GM19238 (cell line): ENCODE measurements around the gene DAPK1.
"Not testable (repeated sequence)": the region's sequence is repeated elsewhere in the genome, so short reads cannot be mapped to it uniquely, and the experiment has no call there.

Experiments
- DNase-seq: peaks from one replicate; pipeline ENCODE4 v3.0.0; 2011; ENCODE audit warnings: low spot score; ENCODE audit not compliant: insufficient read length

The DAPK1 gene

DNA sequence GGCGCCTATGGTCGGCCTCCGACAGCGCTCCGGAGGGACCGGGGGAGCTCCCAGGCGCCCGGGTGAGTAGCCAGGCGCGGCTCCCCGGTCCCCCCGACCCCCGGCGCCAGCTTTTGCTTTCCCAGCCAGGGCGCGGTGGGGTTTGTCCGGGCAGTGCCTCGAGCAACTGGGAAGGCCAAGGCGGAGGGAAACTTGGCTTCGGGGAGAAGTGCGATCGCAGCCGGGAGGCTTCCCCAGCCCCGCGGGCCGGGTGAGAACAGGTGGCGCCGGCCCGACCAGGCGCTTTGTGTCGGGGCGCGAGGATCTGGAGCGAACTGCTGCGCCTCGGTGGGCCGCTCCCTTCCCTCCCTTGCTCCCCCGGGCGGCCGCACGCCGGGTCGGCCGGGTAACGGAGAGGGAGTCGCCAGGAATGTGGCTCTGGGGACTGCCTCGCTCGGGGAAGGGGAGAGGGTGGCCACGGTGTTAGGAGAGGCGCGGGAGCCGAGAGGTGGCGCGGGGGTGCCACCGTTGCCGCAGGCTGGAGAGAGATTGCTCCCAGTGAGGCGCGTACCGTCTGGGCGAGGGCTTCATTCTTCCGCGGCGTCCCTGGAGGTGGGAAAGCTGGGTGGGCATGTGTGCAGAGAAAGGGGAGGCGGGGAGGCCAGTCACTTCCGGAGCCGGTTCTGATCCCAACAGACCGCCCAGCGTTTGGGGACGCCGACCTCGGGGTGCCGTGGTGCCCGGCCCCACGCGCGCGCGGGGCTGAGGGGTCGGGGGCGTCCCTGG lies 561 bp downstream of the DAPK1 start:
- DNase-seq: peak; percentile 27

DNA sequence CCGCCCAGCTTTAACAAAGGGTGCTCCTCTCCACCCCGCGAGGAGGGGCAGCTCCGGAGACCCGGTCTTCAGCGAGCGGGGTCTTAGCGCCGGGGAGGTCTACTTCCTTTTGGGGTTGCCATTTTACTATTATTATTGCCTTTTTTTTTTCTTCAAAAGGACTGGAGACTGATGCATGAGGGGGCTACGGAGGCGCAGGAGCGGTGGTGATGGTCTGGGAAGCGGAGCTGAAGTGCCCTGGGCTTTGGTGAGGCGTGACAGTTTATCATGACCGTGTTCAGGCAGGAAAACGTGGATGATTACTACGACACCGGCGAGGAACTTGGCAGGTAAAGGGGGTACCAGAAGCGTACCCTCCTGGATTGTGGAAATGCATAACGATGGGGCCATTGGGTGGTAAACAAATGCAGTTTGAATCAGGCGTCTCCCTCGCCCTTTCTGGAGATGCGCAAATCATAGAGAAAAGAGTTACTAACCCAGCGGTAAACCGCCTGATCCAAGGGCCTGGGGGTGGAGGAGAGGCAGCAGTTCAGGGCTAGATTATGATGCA lies 1.2 kb downstream of the DAPK1 start:
- DNase-seq: no peak

DNA sequence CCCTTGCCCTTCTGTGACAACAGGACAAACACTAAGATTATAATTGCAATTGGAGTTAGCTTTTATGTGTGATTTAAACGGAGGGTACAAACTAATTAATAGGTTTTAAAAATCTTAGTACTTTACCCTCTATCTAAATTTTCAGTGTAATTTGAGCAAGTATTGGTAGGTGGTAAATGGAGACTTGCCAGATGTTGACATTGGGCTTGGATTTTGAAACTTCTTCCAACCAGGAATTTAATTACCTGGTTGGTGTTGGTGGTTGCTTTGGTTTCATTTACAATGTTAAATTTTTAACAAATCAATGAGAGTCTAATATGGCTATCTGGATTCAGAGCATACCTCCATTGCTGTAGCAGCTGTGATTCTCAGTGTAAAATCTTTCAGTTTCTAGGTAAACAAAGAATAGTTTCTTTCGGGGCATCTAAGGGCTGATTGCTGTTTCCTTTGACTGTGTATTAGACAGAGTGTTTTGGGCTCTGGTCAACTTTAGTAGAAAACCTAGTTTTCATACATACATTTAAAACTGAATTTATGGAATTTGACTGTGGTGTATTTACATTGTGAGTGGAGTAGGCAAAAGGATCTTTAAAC lies 1.9 kb downstream of the DAPK1 start:
- DNase-seq: no peak

DNA sequence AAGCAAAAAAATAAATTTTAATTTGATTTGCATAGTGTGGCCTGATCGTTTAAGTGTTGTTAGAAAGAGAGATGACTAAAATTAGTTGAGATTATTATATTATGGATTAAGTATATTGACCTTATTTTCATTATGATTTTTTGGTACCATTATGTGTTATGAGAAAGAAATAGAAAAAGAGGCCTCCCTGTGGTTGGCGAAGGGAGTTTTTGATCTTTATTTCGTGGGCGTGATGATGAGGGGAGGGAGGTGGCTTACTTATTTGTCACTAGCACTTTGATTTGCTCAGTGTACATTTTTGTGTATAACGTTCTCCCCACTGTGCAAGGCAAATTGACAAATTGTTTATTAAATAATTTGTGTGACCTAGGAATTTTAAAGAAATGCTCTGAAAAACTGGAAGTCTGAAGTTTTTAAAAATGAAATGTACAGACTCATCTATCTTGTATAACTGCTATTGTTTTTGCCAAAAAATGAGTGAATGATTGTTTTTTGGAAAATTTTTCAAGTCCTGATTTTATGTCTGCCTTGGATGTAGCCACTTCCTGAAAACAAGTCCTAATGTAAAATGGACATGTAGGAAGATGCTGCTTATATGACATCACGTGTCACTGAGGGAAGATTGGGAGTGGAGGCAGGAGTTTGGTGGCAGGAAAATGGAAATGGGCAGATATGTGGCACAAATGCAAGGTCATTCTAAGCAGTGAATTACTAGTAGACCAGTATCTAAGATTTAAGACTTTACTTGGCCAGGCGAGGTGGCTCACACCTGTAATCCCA lies 3.0 kb downstream of the DAPK1 start:
- no peak for DNase-seq

DNA sequence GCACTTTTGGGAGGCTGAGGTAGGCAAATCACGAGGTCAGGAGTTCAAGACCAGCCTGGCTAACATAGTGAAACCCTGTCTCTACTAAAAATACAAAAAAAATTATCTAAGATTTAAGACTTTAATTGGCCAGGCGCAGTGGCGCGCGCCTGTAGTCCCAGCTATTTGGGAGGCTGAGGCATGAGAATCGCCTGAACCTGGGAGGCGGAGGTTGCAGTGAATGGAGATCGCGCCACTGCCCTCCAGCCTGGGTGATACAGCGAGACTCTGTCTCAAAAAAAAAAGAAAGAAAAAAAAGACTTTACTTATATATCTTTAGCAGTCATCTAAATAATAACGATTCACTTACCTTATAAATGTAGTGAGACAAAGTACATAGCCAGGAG lies 3.6 kb downstream of the DAPK1 start:
- not testable (repeated sequence) for DNase-seq

DNA sequence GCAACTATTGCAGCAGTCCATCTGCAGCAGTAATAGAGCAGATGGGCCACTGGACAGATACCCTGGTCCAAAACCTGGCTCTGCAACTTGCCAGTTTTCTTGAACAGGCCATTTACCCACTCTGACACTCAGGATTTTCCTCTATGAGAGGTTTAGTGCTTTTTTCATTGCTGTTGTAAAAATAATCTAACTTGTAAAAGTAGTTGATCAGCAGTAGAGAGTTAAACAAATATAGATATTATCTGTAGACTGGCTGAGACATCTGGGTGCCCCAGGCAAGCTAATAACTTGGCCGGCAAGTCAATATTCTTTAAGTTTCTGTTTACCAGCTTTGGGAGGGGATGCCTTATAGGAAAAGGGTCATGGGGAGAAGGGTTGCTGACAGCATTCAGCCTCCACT lies 4.1 kb downstream of the DAPK1 start:
- no peak for DNase-seq

DNA sequence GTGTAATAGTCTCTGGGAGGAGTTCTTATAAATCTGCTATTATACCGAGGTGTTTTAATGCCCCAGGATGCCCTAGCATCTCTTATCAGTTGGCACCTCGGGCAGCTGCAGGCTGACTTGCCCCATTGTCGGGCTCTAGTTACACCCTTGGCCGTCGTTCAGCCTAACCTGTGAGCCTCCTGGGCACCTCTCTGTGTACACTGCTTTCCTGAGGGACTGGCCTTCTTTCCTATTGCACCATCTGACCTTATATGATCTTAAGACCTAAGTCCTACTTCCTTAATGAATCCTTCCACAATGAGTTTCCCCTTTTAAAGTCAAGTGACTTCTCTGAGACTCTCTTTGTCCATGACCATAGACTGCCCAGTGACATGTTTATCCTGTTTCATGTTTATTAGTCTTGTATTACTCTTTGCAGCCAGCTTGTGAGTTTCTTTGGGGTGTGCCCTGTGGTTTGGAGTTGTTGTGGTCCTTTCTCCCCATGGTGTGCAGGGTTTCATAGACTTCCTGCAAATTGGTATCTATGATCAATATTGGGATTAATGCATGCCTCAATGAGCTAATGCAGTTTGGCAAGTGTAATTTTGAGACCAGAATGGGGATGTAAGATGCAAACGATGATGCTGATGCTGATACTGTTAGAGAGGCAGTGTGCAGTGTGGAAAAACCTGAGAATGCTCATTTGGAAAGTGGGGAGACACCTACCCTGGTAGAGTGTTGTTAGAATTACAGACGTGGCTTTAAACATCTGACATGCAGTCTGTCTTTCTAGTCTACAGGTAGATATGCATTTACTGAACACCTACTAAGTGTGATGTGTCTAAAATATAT lies 4.9 kb downstream of the DAPK1 start:
- DNase-seq: no peak

DNA sequence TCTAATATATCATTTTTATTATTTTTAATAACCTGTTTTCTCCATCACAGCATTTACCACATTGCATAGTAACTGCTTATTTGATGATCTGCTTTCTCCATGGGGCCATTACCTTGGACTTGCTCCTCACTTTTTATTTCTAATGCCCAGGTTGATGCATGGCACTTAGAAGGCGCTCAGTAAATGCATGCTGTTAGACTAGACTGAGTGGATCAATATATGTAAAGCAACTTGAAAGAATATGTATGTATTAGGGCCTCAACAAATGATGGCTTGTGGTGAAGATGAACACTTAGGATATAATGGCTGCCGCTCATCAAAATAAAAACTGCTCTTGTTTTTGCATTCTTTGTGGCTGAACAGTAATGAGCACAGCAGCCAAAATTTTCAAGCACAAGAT lies 5.8 kb downstream of the DAPK1 start:
- DNase-seq: no peak

DNA sequence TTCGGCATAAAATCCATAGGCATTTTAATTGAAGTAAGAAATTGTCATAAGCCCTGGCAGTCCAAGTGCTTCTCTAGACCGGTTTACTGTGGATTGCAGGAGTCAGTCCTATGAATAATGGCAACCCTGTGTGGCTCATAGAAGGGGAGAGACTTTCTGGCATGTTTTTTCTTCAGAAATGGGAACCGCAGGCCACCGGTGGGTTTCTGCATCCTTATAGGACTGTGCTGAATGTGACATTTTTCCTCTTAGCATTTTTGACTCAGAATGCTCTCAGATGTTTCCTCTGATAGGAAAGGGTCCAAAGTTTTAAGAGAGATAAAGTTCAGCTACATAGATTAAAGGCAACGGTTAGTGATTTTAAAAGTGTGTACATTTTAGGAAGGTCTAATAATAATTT lies 6.3 kb downstream of the DAPK1 start:
- no peak for DNase-seq

DNA sequence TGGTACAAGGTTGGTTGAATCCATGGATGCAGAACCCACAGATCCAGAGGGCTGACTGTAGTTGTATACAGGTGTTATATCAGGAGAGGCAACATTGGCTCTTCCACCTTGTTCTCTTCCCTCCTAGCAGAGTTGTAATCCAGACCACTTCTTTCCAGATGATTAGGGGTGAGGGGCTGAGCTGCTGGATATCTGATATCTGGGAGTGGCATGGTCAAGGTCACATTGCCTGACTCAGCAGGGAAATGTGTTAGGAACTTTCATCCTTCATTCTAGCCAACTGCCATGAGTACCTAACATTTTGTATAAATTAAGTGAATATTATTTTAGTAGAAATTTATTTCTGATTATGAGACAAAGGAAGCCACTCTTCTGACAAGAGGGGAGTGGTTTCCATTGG lies 7.3 kb downstream of the DAPK1 start:
- DNase-seq: no peak

DNA sequence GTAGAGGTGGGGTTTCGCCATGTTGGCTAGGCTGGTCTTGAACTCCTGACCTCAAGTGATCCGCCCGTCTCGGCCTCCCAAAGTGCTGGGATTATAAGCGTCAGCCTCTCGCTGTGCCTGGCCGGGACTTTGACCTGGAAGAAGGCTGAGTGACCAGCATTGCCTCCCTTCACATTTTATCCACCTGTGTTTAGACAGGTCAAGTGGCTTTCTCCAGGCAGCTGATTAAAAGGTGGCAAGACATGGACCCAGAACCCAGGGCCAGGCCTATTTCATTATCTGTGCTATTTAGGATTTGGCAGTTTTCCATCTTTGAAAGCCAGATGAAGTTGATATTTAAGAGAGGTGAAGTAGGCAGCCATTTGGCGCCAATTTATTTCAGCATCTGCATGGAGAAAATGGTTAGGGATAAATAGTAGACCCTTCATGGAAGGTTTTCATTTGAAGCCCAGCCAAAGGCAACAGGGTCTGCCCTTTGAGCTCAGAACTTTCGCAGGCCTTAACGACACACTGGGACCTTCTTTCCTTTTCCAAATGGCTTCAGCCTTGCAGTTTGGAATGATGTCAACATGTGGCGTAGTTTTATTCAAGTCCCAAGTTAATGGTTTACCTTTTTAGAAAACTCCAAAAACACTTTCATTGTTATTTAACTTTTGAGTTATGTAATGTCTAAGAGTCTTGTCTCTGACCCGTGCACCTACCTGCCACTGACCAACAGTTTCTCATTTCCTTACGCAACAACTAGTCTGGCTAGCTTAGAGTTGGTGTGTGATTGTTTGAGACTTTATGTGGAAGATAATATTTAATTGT lies 8.4 kb downstream of the DAPK1 start:
- no peak for DNase-seq

DNA sequence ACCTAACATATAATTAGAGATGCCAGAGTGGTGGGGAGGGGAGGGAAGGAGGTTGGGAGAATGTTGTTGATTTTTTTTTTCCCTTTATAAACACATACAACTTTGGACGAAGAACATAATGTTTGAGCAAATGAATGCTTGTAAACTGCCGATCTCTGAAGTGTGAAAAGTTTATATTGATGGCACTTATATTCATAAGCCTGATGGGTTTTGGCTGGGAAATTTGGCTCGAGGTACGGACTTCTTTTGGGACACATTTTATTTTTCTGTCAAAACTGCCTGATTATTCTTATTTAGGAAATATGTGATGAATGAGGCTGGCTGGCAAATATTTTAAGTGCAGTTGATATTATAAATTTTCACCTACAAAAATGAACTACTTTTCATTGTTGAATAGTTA lies 9.9 kb downstream of the DAPK1 start:
- no peak for DNase-seq

DNA sequence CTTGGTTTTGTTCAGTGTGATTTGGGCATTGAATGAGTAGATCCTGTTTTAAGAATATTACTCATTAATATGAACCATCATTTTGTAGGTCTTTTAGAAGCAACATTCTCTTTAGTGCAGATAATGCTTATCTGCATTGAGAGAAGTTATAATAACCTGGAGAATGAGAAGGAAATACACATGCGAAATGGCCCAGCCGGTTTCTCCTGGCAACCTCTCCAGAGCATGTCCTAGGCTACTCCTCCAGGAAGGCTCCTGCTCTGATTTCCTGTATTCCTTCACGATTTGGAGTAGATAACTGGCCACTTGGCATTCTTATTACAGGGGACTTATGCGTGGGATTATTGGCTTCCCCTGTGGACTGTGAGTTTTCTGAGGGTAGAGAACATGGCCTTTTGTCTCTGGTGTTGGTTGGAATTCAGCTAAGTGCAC lies 12.6 kb downstream of the DAPK1 start:
- no peak for DNase-seq

DNA sequence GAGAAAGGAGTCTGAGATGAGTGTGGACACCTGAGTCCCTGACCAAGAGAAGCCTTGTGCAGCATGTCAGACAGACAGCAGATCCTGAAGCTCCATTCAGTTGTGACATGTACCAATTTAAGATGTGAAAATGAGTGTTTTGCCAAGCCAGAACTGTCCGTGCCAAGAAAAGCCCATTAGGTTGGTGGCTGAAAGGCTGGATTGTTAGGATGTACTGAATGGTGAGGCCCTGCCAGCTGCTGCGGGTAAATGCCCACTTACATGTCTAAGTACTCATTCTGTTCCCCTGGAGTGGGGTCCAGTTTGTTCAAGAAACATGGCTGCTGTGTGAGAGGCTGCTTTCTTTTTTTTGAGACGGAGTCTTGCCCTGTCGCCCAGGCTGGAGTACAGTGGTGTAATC lies 14.6 kb downstream of the DAPK1 start:
- DNase-seq: no peak

DNA sequence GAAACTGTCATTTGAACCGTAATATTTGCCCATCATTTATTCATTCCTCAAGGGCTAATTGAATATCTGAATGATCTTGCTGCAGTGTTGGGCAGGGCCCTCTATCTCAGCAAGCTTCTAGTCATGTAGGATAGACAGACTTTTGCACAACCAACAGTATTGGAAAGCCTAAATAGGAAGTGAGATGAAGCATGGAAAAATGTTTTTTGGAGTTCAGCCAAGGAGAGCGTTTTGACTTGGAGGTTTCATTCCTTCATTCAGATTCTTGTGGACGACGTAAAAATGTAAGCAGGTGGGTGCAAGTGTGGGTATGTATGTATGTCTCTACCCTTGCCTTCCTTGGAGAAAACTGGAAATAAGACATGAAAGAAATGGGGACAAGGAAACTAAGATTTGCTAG lies 15.5 kb downstream of the DAPK1 start:
- no peak for DNase-seq

DNA sequence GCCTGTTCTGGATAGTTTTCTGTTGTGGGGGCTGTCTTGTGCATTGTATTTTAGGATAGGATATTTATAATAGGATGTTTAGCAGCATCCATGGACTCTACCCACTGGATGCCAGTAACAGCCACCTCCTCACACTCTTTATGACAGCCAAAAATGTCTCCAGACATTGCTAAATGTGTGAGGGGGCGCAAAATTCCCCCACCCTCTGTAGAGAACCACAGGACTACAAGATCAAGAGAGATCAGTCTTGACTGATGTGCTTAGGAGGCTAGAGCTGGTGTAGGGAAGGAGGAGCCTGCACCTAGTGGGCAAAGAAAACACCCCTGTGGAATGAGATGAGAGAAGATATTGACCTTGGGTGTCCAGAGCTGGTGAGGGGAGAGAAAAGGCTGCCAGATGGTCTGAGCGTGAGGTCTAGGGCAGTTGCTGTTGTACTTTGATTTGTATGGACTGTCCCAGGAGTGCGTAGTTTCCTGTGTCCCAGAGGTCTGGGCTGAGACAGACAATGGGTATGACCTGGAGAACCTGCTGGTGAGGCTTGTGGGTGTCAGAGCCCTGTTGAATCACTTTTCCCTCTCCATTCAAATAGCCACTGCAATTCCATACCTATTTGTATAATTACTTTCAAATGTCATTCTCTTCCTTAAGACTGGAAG lies 16.3 kb downstream of the DAPK1 start:
- no peak for DNase-seq

DNA sequence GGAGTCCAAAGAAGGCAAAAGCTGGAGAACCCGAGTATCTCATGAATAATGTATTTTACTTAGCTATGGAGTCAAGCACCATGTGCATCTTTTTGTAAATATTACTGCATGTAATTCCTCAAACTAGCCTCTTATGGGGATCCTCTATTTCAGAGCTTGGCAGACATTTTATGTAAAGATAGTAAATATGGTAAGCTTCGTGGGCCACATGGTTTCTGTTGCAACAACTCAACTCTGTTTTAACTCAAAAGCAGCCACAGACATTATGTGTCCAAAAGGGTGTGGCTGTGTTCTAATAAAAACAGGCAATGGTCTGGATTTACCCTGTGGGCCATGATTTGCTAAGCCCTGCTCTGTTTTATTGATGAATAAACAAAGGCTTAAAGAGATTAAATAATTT lies 17.3 kb downstream of the DAPK1 start:
- DNase-seq: no peak

DNA sequence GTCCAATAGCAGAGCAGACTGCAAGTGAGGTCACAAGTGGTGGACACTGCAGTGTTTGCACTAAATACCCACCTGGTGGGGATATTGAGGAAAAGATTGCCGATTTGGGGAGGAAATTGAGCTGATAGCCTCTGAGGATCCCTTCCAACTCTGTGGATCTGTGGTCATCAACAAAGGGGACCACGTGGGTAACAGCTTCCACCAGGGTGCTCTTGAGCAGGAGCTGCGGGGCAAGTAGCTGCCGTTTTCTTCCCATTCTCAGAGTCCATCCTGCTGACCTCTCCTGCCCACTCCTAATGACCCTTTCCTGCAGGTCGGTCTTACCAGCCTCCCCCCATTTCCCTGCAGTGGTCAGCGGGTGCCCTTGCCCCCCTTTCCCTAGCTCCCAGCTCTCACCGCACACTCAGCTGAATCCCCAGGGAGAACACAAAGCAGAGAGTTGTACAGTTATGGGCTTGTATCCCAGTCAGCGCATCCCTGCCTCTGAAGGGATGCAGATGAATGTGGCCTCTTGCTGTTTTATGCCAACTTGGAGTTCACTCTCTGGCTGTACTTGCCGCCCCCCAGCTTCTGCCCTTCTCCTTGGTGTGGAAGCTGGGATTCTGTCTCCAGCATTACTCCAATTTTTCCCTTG lies 18.0 kb downstream of the DAPK1 start:
- DNase-seq: no peak

DNA sequence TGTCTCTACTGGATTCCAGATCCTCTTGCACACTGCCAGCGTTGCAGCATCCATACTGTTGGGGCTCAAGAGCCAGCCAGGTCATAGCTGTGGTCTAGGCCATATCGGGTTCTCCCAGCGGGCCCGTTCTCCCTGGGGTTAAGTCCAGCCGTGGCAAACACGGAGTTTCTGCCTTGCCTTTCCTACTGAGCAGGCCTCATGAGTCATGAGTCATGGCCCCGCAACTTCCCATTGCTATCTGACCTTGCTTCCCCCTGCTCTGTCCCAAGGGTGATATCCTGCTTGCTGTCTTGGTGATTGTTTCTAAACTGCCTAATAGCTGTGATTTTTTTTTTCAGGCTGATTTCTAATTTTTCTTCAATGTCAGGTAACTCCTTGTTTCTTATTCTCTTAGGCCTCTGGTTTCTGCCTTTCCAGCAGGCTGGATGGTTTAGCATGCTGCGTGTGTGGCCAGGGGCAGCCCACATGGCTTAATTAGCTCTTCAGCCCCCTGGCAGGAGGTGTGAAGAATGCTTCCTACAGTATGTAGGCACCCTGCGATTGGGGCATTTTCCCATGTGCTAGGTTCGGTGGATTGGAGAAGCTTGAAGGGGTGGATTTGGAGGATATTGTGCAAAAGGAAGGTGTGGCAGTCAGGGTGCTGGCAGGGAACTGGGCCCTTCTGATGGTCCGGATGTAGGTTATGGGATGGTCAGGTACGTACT lies 18.7 kb downstream of the DAPK1 start:
- DNase-seq: no peak
